Measurements from ENCODE around the gene PTRH1.
"Not testable (repeated sequence)": the region's sequence is repeated elsewhere in the genome, so short reads cannot be mapped to it uniquely, and the experiment has no call there.

Gene PTRH1

GRCh38 chr9:127715470-127716337, at the start of gene PTRH1, which contains the start of gene TTC16:
TSS of gene PTRH1 (minus strand) at chr9:127715663. CDS start at chr9:127715639, 24 bp downstream.
TSS of gene TTC16 (plus strand) at chr9:127716079. CDS start at chr9:127716146, 67 bp downstream.
- peak; percentile 38 for DNase-seq

DNA sequence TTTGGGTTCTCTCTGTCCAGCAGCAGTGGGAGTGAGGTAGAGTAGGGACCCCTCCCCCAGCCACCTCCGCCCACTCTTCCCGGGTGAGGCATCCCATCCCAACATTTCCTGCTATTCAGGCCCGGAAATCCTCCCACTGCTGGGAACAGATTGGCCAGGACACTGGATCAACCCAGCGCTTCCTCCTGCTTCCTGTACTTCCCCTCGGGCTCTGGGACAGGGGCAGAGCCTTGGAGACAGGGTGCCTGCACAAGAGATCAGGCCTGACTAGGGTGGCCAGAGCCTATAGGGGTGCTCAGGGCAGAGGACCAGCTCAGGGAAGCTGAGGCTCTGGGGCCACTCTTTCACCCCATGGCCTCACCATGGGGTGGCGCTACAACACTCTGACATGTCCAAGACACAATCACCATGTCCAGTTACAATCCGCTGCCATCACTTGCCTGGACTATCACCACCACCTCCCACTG, 48.5 kb upstream of the PTRH1 start:
- DNase-seq = no peak

DNA sequence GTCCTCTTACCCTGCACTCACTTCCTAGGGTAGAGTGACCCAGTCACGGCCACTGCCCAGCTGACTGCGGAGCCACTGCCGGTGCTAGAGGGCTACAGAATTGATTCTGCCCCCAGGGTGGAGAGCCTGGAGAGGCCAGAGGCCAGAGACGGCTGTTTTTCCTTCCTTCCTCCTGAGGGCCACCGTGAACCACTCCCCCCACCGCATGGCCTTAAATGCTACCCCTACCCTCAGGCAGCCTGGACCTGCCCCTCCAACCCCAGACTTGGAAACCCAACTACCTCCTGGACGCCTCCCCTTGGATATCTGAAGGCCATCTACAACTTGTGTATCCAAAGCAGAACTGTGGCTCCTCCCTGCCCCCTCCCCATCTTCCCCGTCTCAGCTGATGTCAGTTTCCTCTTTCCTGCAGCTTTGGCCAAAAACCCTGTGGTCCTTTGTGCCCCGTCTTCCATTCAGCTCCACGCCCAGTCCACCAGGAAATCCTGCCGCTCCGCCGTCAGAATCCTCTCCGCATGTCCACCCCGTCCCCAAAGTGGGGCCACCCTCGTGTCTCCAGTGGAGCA, 46.7 kb upstream of the PTRH1 start:
- DNase-seq = no peak

- no peak for DNase-seq
Measured at GRCh38 chr9:127761491-127761956, 46.1 kb upstream of the PTRH1 start.

DNA sequence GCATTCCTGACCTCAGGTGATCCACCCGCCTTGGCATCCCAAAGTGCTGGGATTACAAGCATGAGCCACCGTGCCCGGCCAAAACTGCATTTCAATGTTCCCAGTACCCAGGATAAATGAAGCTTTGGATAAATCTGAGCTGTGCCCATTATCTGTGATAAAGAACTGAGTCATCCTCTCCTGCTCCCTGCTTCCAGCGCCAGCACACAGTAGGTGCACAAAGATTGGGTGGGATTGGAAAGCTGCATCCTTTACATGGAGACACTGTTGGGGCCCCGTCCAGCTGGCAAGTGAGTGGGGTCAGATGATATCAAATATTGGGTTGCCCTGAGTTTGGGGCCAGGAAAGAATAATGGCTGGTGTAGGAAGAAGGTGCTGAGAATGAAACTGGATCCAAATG, 45.6 kb upstream of the PTRH1 start:
- DNase-seq = no peak

GRCh38 chr9:127758843-127759242, 43.4 kb upstream of the PTRH1 start:
- no peak for DNase-seq

GRCh38 chr9:127756776-127757175, 41.3 kb upstream of the PTRH1 start:
- DNase-seq = not testable (repeated sequence)

DNA sequence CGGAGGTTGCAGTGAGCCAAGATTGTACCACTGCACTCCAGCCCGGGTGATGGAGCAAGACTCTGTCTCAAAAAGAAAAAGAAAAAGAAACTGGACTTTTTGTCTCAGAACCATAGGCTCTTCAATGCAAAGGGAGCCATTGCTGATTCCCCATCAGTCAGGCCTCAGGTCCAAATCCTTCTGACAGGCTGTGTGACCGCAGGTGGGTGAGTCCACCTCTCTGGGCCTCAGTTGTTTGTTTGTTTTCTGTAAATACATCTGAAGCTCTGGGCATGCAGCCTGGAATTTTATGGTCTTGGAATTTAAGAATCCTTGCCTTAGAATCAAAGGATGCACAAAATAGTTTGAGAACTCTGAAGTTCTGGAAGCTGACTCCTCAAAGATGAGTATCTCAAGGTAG, 40.8 kb upstream of the PTRH1 start:
- no peak for DNase-seq

DNA sequence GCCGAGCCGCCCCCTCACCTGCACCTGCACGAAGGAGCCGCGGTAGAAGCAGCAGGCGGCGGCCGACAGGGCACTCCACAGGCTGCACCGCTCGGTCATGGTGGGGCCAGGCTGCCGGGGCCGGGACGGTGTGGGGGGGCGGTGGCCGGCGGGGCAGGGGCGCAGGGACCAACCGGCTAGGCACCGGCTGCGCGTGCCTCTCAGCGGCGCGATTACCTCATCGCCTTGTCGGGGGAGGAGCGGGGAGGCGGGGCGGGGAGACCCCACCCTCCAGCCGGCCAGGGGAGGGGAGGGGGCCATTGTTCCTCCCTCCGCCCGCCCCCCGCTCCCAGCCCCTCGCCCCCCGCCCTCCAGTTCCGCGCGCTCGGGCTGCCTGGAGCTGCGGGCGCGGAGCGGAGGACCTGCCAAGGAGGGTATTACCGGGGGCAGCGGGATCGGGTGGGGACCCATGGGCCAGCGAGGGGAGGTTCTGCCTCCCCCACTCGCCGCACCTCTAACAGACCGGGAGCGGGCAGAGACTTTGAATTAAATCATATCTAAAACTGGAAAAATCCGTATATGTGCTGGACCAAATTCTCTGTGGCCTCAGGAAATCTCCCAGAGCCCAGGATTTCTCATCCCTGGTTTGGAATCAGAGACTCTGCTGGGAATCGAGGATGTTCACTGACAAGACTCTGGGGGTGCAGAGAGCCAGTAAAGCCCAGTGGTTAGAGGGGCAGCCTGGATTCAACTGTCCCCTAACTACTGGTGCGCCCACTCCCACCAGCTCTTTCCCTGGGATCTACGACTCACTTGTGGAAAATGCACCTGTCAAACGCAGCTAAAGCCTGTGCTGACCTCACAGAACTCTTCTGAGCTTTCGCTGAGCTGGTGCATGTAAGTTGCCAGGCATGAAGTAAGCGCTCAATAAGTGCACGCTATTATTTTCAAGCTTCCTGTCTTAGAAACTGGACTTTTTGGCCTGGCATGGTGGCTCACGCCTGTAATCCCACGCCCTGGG, 39.9 kb upstream of the PTRH1 start:
- no peak for DNase-seq

- DNase-seq = no peak
Measured at GRCh38 chr9:127754099-127755060, 38.9 kb upstream of the PTRH1 start.

- DNase-seq = no peak
Measured at GRCh38 chr9:127753622-127754021, 38.2 kb upstream of the PTRH1 start.

GRCh38 chr9:127753148-127753547, 37.7 kb upstream of the PTRH1 start:
- DNase-seq = no peak

DNA sequence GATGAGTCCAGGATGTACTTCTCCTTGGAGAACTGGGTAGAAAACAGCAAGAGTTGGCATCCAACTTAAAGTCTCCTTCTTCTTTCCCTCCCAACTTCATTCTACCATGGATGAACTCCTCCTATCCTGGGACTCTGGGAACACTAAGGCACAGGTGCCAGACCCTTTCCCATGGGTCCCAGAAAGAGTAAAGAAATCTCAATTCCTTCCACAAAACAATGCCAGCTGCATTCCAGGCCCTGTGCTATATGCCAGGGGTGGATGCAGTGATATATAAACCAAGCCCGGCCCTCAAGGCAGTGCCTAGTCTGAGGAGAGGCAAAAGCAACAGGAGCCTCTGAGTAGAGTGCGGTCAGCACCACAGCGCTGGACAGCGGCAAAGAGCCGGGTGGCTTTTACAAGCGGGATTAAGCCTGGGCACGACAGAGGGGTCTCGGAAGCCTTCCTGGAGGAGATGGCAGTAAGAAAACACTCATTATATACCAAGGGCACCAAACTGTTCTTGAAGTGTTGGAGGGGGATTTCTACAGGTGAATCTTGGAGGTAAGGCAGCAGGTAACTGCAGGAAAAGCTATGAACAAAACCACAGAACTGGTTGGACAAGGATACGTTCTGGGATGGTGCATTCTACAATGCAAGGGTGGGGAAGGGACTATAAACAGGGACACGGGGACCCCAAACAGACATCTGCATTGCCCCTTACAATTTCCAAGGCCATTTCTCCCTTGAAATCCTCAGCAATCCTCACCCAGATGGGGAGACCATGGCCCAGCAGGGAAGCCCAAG, 36.0 kb upstream of the PTRH1 start:
- no peak for DNase-seq

- no peak for DNase-seq
Measured at GRCh38 chr9:127749090-127749787, 33.8 kb upstream of the PTRH1 start.

DNA sequence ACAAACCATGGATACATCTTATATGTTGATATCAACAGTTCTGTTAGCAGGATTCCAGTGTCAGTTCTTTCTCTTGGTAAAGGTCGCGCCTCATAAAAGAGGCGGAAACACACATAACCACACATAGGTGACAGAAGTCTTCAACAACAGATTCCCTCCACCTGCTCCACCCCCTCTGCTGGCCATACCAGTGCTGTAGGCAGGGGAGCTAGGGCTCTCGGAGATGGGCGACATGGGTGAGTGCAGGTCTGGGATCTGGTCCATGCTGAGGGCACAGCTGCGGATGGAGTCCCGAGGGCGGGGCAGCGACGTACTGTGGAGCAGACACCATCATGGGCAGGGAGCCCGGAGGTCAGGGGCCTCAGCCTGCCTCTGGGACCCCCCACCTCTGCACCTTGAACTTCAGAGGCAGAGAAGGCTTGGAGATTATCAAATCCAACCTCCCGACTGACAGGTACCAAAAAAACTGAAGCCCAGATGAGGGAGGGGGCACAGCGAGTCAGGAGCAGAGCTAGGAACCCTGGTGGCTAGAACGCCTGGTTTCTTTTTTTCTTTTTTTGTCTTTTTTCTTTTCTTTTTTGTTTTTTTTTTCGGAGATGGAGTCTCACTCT, 31.6 kb upstream of the PTRH1 start:
- DNase-seq = no peak

- no peak for DNase-seq
Measured at GRCh38 chr9:127744398-127745110, 29.1 kb upstream of the PTRH1 start.

- no peak for DNase-seq
Measured at GRCh38 chr9:127742435-127743088, 27.1 kb upstream of the PTRH1 start.

GRCh38 chr9:127741831-127742434, 26.5 kb upstream of the PTRH1 start:
- no peak for DNase-seq
